ENCODE results near the gene WIPF2.

The WIPF2 gene

DNA sequence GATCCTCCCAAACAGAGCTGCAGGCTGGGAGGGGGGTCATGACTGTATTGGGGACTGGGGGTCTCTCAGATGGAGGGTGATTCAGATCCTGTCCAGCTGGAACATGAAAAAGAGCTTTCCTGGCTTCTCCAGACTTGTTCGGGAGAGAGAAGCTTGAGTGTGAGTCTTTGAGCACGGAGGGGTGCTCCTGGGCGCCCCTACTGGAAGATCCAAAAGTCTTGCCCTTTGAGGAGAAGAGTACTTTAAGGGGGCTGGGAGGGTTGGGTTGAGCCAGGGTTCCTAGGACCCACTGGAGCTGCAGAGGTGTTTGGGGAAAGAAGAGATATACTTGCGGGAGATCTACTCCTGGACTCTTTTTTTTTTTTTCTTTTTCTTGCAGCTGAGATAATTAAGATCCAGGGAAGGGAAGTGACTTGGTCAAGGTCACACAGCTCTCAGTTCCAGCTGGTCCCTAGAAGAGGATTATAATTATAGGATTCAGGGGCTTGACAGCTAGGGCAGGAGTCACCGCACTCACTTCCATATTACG, 98.3 kb downstream of the WIPF2 start:
- H3K9me3 Mint-ChIP-seq (ENCODE audit: low read depth) = no peaks in the 10 kb centered on the region
- no peaks in the 10 kb centered on the region for H3K27me3 Mint-ChIP-seq
- H3K4me3 Mint-ChIP-seq = peak overlapping the region; percentile 99
- H3K36me3 Mint-ChIP-seq = no peaks in the 10 kb centered on the region
- peaks cover 68% of the 10 kb centered on the region for H3K4me1 Mint-ChIP-seq (ENCODE audit: low read depth)
- H3K27ac Mint-ChIP-seq = peak overlapping the region; percentile 85

GRCh38 chr17:40317880-40318829, 99.1 kb downstream of the WIPF2 start:
- H3K36me3 Mint-ChIP-seq = no peaks in the 10 kb centered on the region
- H3K4me1 Mint-ChIP-seq (ENCODE audit: low read depth) = peaks cover 71% of the 10 kb centered on the region
- H3K27me3 Mint-ChIP-seq = no peaks in the 10 kb centered on the region
- peak overlapping the region; percentile 95 for H3K27ac Mint-ChIP-seq
- H3K4me3 Mint-ChIP-seq = peak overlapping the region; percentile 99
- H3K9me3 Mint-ChIP-seq (ENCODE audit: low read depth) = no peaks in the 10 kb centered on the region

GRCh38 chr17:40318830-40319391, 99.8 kb downstream of the WIPF2 start:
- H3K4me3 Mint-ChIP-seq = peak overlapping the region; percentile 99
- H3K27ac Mint-ChIP-seq = peak overlapping the region; percentile 95
- H3K9me3 Mint-ChIP-seq (ENCODE audit: low read depth) = no peaks in the 10 kb centered on the region
- H3K27me3 Mint-ChIP-seq = no peaks in the 10 kb centered on the region
- no peaks in the 10 kb centered on the region for H3K36me3 Mint-ChIP-seq
- H3K4me1 Mint-ChIP-seq (ENCODE audit: low read depth) = peaks cover 70% of the 10 kb centered on the region

GRCh38 chr17:40319651-40320540, 100.8 kb downstream of the WIPF2 start:
- Mint-ChIP-seq H3K27ac (peak overlapping the region; percentile 95), H3K4me3 (peak overlapping the region; percentile 99)

GRCh38 chr17:40320756-40321523, 101.8 kb downstream of the WIPF2 start:
- Mint-ChIP-seq H3K27ac (peak overlapping the region; percentile 95), H3K9me3 (ENCODE audit: low read depth) (no peaks in the 10 kb centered on the region), H3K36me3 (no peaks in the 10 kb centered on the region), H3K4me1 (ENCODE audit: low read depth) (peaks cover 67% of the 10 kb centered on the region), H3K27me3 (no peaks in the 10 kb centered on the region), H3K4me3 (peak overlapping the region; percentile 99)

More at GRCh38 chr17:40319651-40320540, 100.8 kb downstream of the WIPF2 start:
- Mint-ChIP-seq H3K4me1 (ENCODE audit: low read depth) (peaks cover 68% of the 10 kb centered on the region), H3K36me3 (no peaks in the 10 kb centered on the region), H3K27me3 (no peaks in the 10 kb centered on the region), H3K9me3 (ENCODE audit: low read depth) (no peaks in the 10 kb centered on the region)

- H3K4me1 Mint-ChIP-seq (ENCODE audit: low read depth) = peaks cover 67% of the 10 kb centered on the region
- H3K9me3 Mint-ChIP-seq (ENCODE audit: low read depth) = no peaks in the 10 kb centered on the region
- peak overlapping the region; percentile 99 for H3K4me3 Mint-ChIP-seq
- H3K27me3 Mint-ChIP-seq = no peaks in the 10 kb centered on the region
- peak overlapping the region; percentile 92 for H3K27ac Mint-ChIP-seq
- no peaks in the 10 kb centered on the region for H3K36me3 Mint-ChIP-seq
Observed at GRCh38 chr17:40321524-40321929, 102.4 kb downstream of the WIPF2 start.

- H3K4me1 Mint-ChIP-seq (ENCODE audit: low read depth) = peaks cover 70% of the 10 kb centered on the region
- no peaks in the 10 kb centered on the region for H3K9me3 Mint-ChIP-seq (ENCODE audit: low read depth)
- no peaks in the 10 kb centered on the region for H3K36me3 Mint-ChIP-seq
- peak overlapping the region; percentile 99 for H3K4me3 Mint-ChIP-seq
- H3K27me3 Mint-ChIP-seq = no peaks in the 10 kb centered on the region
- peak overlapping the region; percentile 92 for H3K27ac Mint-ChIP-seq
Observed at GRCh38 chr17:40321961-40322357, 102.9 kb downstream of the WIPF2 start.

DNA sequence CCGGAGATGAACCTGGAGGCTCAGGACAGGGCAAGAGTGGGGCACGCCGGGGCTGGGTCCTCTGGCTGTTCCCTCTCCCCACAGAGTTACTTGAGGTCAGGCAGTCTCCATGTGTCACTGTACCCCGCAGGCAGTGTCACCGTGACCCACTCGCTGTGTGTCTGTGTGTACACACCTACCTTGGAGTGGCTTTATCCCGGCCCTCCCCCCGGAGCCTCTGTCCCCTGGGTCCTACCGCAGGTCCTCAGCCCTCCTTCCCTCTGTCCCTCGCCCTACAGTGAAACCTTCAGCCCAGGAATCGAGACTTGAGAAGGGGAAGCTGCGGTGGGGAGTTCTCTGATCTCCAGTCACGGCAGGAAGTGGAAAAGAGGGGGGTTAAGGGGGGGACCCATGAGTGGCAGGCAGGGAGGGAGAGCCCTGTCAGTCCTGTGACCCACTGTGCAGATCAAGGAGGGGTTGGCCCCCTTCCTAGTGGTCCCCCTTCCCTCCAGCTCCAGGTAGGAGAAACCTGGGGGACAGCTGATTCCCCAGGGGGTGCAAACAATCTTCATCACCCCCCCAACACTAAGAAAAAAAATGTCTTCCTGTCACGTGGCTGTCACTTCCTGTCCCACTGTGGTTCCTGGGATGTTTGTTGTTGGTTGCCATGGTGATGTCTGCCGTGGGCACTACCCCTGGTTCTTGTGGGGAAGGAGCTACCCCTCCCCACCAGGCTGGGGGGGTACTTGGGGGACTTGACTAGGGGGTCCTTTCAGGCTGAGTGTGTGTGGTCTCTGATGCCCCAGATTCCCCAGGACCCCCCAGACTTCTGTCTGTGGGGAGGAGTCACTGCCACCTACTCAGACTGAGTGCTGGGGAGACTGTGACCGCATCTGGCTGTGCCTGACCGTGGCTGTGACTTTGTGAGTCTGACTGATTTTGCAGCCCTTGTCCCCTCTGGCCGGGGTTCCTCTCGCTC, 103.5 kb downstream of the WIPF2 start:
- Mint-ChIP-seq H3K4me3 (peak overlapping the region; percentile 99), H3K9me3 (ENCODE audit: low read depth) (no peaks in the 10 kb centered on the region), H3K36me3 (no peaks in the 10 kb centered on the region), H3K4me1 (ENCODE audit: low read depth) (peaks cover 70% of the 10 kb centered on the region), H3K27ac (peak overlapping the region; percentile 92), H3K27me3 (no peaks in the 10 kb centered on the region)

GRCh38 chr17:40323391-40324381, 104.6 kb downstream of the WIPF2 start:
- Mint-ChIP-seq H3K4me1 (ENCODE audit: low read depth) (peaks cover 77% of the 10 kb centered on the region), H3K27ac (peak overlapping the region; percentile 92), H3K9me3 (ENCODE audit: low read depth) (no peaks in the 10 kb centered on the region), H3K27me3 (no peaks in the 10 kb centered on the region), H3K36me3 (peaks cover 5% of the 10 kb centered on the region), H3K4me3 (peak overlapping the region; percentile 99)

GRCh38 chr17:40325156-40326013, 106.3 kb downstream of the WIPF2 start:
- Mint-ChIP-seq H3K36me3 (peaks cover 5% of the 10 kb centered on the region), H3K4me1 (ENCODE audit: low read depth) (peaks cover 82% of the 10 kb centered on the region)

DNA sequence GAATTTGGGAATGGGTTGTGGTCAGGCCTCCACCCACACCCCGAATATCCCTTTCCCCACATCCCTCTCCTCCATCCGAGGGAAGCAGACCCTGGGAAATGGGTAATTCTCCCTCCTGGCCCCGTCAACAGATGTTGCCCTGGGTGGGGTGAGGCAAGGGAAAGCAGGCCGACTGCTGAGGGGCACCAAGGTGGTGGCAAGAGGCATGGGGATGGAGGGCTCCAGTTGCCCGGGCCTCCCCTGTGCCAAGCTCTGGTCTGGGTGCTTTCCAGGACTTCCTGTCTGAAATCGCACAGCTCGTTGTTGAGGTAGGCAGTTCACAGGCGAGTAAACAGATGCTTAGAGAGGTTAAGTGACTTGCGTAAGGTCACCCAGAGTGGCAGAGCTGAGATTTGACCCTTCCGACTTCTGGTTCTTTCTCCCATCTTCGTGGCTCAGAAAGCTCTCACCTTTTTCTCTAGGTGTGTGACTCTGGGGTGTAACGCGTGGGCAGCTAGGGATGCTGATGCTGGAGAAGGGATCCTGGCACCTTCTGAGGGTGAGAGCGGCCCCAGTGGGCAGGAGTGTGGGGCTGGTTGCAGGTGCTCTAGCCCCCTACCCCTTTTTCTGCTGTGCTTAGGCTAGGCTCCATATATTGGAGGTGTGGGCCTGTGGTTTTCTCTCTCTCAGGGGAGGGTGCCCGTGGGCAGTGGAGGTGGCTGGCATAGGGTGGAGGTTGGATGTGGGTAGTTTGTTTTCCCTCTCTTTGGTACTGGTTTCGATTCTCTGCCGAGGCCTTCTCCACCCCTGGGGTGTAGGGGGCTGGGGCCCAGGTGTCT, 107.1 kb downstream of the WIPF2 start:
- Mint-ChIP-seq H3K4me3 (peak overlapping the region; percentile 87), H3K27me3 (no peaks in the 10 kb centered on the region), H3K9me3 (ENCODE audit: low read depth) (no peaks in the 10 kb centered on the region), H3K36me3 (peaks cover 6% of the 10 kb centered on the region), H3K27ac (peak overlapping the region; percentile 92), H3K4me1 (ENCODE audit: low read depth) (peaks cover 84% of the 10 kb centered on the region)

More at GRCh38 chr17:40325156-40326013, 106.3 kb downstream of the WIPF2 start:
- no peaks in the 10 kb centered on the region for H3K27me3 Mint-ChIP-seq
- peak overlapping the region; percentile 92 for H3K27ac Mint-ChIP-seq
- peak overlapping the region; percentile 87 for H3K4me3 Mint-ChIP-seq
- no peaks in the 10 kb centered on the region for H3K9me3 Mint-ChIP-seq (ENCODE audit: low read depth)
